H1 (cell line): ENCODE measurements around the gene CREB3.
A peak's percentile ranks its signal among the peaks of the same experiment; 100 is the strongest.

Experiments
- CBX8 ChIP-seq: fragments of 300-800, 300-1000 bp; sonication (generic); IDR thresholded peaks from 2 replicates; pipeline ENCODE4 v1.7.1; 2016; ENCODE audit warnings: low read depth, low read length, borderline replicate concordance
- CTCF ChIP-seq, 3 experiments: IDR thresholded peaks; 1 replicate in 2 of 3; 2 replicates in 1 of 3; pipeline versions ENCODE4 v1.5.1 to v1.6.1; 2011; ENCODE audit warnings: low read length in 3 of 3, mild to moderate bottlenecking in 3 of 3, inconsistent platforms in 2 of 3, low read depth in 1 of 3, moderate library complexity in 1 of 3; ENCODE audit not compliant: insufficient read depth in 1 of 3; ENCODE audit errors: control extremely low read depth in 1 of 3
- EZH2 ChIP-seq: fragments of 200-600 bp; sonication (generic); IDR thresholded peaks from 2 replicates; pipeline ENCODE4 v1.7.1; 2012; ENCODE audit warnings: low read depth, mild to moderate bottlenecking, moderate library complexity, low read length, inconsistent platforms; ENCODE audit not compliant: severe bottlenecking
- JUN ChIP-seq: IDR thresholded peaks from 2 replicates; pipeline ENCODE4 v1.6.1; 2011; ENCODE audit warnings: low read depth, mild to moderate bottlenecking, improper control_type of control experiment, low read length
- JUND ChIP-seq: IDR thresholded peaks from 2 replicates; pipeline ENCODE4 v1.6.1; 2011; ENCODE audit warnings: mild to moderate bottlenecking, improper control_type of control experiment, low read length
- POLR2A ChIP-seq, 2 experiments: IDR thresholded peaks; 1 replicate in 1 of 2; 2 replicates in 1 of 2; pipeline ENCODE4 v1.6.1; 2011; ENCODE audit warnings: low read depth in 2 of 2, low read length in 2 of 2, mild to moderate bottlenecking in 2 of 2; ENCODE audit errors: control extremely low read depth in 1 of 2
- POLR2AphosphoS5 ChIP-seq: IDR thresholded peaks from 2 replicates; pipeline ENCODE4 v1.6.1; 2011; ENCODE audit warnings: low read depth, low read length
- SAP30 ChIP-seq: fragments of 300-600 bp; sonication (generic); IDR thresholded peaks from 2 replicates; pipeline ENCODE4 v1.7.1; 2012; ENCODE audit warnings: low read length, moderate library complexity, mild to moderate bottlenecking, inconsistent platforms; ENCODE audit not compliant: insufficient read depth, insufficient replicate concordance
- SIN3A ChIP-seq, 2 experiments: IDR thresholded peaks in 1 of 2; conservative IDR thresholded peaks in 1 of 2; 2 replicates each; pipeline ENCODE4 v1.6.1; 2011 to 2012; ENCODE audit warnings: low read length in 2 of 2, improper control_type of control experiment in 1 of 2, low read depth in 1 of 2, mild to moderate bottlenecking in 1 of 2
- TCF12 ChIP-seq: IDR thresholded peaks from 2 replicates; pipeline ENCODE4 v1.6.1; 2011; ENCODE audit warnings: low read depth, mild to moderate bottlenecking, low read length
- USF2 ChIP-seq: IDR thresholded peaks from 2 replicates; pipeline ENCODE4 v1.6.1; 2011; ENCODE audit warnings: low read length, improper control_type of control experiment
- TF ChIP-seq, protein P1 (sequence below): IDR thresholded peaks from 2 replicates; pipeline ENCODE4 v1.6.1; 2012; ENCODE audit warnings: inconsistent platforms

GRCh38 chr9:35732185-35732799 lies at the start of gene CREB3, which contains the start of gene TLN1:
- TF ChIP-seq SIN3A (conservative IDR thresholded peaks at IDR 0.05 in 1 of 2, IDR thresholded peaks at IDR 0.05 in 1 of 2; ENCODE audit: low read depth in 1 of 2, low read length in 2 of 2), result peak in 1 of 2 experiments; percentile 85; a peak in 1 of 4 replicates
- TF ChIP-seq TCF12, result no peak
- no peak for TF ChIP-seq JUN
- TF ChIP-seq EZH2, result no peak
- TF ChIP-seq POLR2A (IDR thresholded peaks at IDR 0.05; ENCODE audit: control extremely low read depth in 1 of 2, low read depth in 2 of 2, low read length in 2 of 2), result peak; percentile 76 to 77
- TF ChIP-seq USF2, result no peak
- TF ChIP-seq SAP30, result no peak
- TF ChIP-seq, protein P1, sequence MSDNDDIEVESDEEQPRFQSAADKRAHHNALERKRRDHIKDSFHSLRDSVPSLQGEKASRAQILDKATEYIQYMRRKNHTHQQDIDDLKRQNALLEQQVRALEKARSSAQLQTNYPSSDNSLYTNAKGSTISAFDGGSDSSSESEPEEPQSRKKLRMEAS, result peak; percentile 22
- 0 out of 2 replicates have a peak, but pooled peaks have one; percentile 21 for TF ChIP-seq JUND
- TF ChIP-seq CBX8, result no peak
- 0 out of 4 replicates have a peak, but pooled peaks of 1 of the 3 experiments have one; percentile 11 for TF ChIP-seq CTCF (IDR thresholded peaks at IDR 0.05; ENCODE audit: control extremely low read depth in 1 of 3, insufficient read depth in 1 of 3, low read depth in 1 of 3, low read length in 3 of 3)
- TF ChIP-seq POLR2AphosphoS5, result peak; percentile 72; the same call in 1 of the 2 replicates
